ELF-1 (cell line): ENCODE measurements around the gene AHSG.
"Not testable (repeated sequence)": the region's sequence is repeated elsewhere in the genome, so short reads cannot be mapped to it uniquely, and the experiment has no call there.

ENCODE experiments used
- DNase-seq: peaks from one replicate; pipeline ENCODE4 v3.0.0-alpha.2; 2016; ENCODE audit warnings: low read depth, low spot score

Gene AHSG

GRCh38 chr3:186612721-186613636, at the start of gene AHSG:
Gene AHSG (plus strand): TSS chr3:186613060. CDS start chr3:186613142, 82 bp downstream.
- DNase-seq, result no peak

- no peak for DNase-seq
These were observed 48.3 kb upstream of the AHSG start for GRCh38 chr3:186564586-186564985.

- DNase-seq, result no peak
These were observed 46.1 kb upstream of the AHSG start for GRCh38 chr3:186566772-186567071.

- peak; percentile 96 for DNase-seq
These were observed 45.6 kb upstream of the AHSG start, which contains the start of gene TBCCD1 for GRCh38 chr3:186567072-186567921. Gene TBCCD1 (minus strand): TSS chr3:186567339. CDS start chr3:186564329, 3,010 bp downstream.

- DNase-seq, result not testable (repeated sequence)
These were observed 43.5 kb upstream of the AHSG start for GRCh38 chr3:186569361-186569760.

GRCh38 chr3:186569779-186570095, 43.1 kb upstream of the AHSG start:
- no peak for DNase-seq

- DNase-seq, result peak; percentile 100
These were observed 42.5 kb upstream of the AHSG start, which contains the start of gene DNAJB11 for GRCh38 chr3:186570096-186570940. Gene DNAJB11 (plus strand): TSS chr3:186570720. CDS start chr3:186570898, 178 bp downstream.

- no peak for DNase-seq
These were observed 41.8 kb upstream of the AHSG start for GRCh38 chr3:186570941-186571643.

- DNase-seq, result no peak
These were observed 41.2 kb upstream of the AHSG start for GRCh38 chr3:186571644-186572013.

GRCh38 chr3:186577521-186577920, 35.3 kb upstream of the AHSG start:
- DNase-seq, result no peak

GRCh38 chr3:186580785-186581184, 32.1 kb upstream of the AHSG start:
- DNase-seq, result no peak

- no peak for DNase-seq
These were observed 30.3 kb upstream of the AHSG start for GRCh38 chr3:186582541-186582940.

- DNase-seq, result no peak
These were observed 29.0 kb upstream of the AHSG start for GRCh38 chr3:186583831-186584230.

GRCh38 chr3:186586245-186586644, 26.6 kb upstream of the AHSG start:
- not testable (repeated sequence) for DNase-seq

- DNase-seq, result no peak
These were observed 25.7 kb upstream of the AHSG start for GRCh38 chr3:186587183-186587582.

GRCh38 chr3:186588632-186589031, 24.2 kb upstream of the AHSG start:
- no peak for DNase-seq

GRCh38 chr3:186589121-186589520, 23.7 kb upstream of the AHSG start:
- DNase-seq, result no peak

GRCh38 chr3:186589856-186590579, 22.8 kb upstream of the AHSG start:
- DNase-seq, result no peak

- DNase-seq, result no peak
These were observed 22.1 kb upstream of the AHSG start for GRCh38 chr3:186590580-186591295.

GRCh38 chr3:186592682-186593081, 20.2 kb upstream of the AHSG start:
- DNase-seq, result no peak
